ENCODE measurements around the gene EYS. TPM values are rescaled to one million over a fixed set of nuclear protein-coding genes. Genes with fewer than 3 reads are reported as not detected.

EYS gene
- total RNA-seq, 1 experiment from 2014 or later, result not detected

GRCh38 chr6:65098349-65098748, 608.7 kb downstream of the EYS start:
- Histone ChIP-seq H2AFZ (ENCODE audit: low read length) (no peak overlapping the region), H2AK5ac (ENCODE audit: insufficient read length, low read length) (no peak overlapping the region), H3K9ac (ENCODE audit: extremely low read depth, insufficient read length, low read length) (no peak overlapping the region), H4K20me1 (ENCODE audit: control insufficient read depth, insufficient read depth, insufficient read length) (no peaks in the 10 kb centered on the region), H3K23ac (ENCODE audit: insufficient read length, low read depth, low read length) (no peak overlapping the region), H3K14ac (ENCODE audit: insufficient read depth, low read length) (no peak overlapping the region), H2BK20ac (ENCODE audit: low read depth, low read length, poor library complexity, severe bottlenecking) (no peak overlapping the region), H3K27ac (ENCODE audit: insufficient read length, low read depth, low read length) (no peak overlapping the region), H3K18ac (ENCODE audit: insufficient read length, low read depth, low read length) (no peak overlapping the region), H3K9me3 (ENCODE audit: control insufficient read depth, low read depth, low read length) (no peaks in the 10 kb centered on the region), H3K56ac (ENCODE audit: insufficient read length, low read depth, low read length) (no peak overlapping the region), H3K27me3 (ENCODE audit: insufficient read depth, low read length) (no peaks in the 10 kb centered on the region), H3K79me2 (ENCODE audit: insufficient read depth, low read length) (no peaks in the 10 kb centered on the region), H4K91ac (ENCODE audit: insufficient read length, low read depth, low read length) (no peak overlapping the region), H3K4ac (ENCODE audit: low read depth, low read length) (no peak overlapping the region), H3K23me2 (ENCODE audit: insufficient read length, low read depth, low read length, poor library complexity, severe bottlenecking) (no peaks in the 10 kb centered on the region), H3K4me1 (ENCODE audit: insufficient read depth, low read length) (no peaks in the 10 kb centered on the region), H2BK5ac (ENCODE audit: insufficient read length, low read length) (no peak overlapping the region), H2BK120ac (ENCODE audit: low read depth, low read length, poor library complexity, severe bottlenecking) (no peak overlapping the region), H3K4me2 (ENCODE audit: insufficient read depth, insufficient read length, low read length) (no peak overlapping the region), H4K5ac (ENCODE audit: insufficient read length, low read depth, low read length) (no peak overlapping the region), H2BK15ac (ENCODE audit: low read depth, low read length) (no peak overlapping the region), H2BK12ac (ENCODE audit: insufficient read length, low read depth, low read length) (no peak overlapping the region), H3T11ph (ENCODE audit: low read length) (no peak overlapping the region), H4K8ac (replicated peaks; ENCODE audit: insufficient read length, low read depth, low read length) (no peak overlapping the region), H3K79me1 (ENCODE audit: insufficient read depth, low read depth, low read length, poor library complexity, severe bottlenecking) (no peaks in the 10 kb centered on the region)
- no peaks in the 10 kb centered on the region for H3K36me3 Mint-ChIP-seq (ENCODE audit: insufficient read depth in 1 of 3, low read depth in 3 of 3)
- TF ChIP-seq, protein P1, sequence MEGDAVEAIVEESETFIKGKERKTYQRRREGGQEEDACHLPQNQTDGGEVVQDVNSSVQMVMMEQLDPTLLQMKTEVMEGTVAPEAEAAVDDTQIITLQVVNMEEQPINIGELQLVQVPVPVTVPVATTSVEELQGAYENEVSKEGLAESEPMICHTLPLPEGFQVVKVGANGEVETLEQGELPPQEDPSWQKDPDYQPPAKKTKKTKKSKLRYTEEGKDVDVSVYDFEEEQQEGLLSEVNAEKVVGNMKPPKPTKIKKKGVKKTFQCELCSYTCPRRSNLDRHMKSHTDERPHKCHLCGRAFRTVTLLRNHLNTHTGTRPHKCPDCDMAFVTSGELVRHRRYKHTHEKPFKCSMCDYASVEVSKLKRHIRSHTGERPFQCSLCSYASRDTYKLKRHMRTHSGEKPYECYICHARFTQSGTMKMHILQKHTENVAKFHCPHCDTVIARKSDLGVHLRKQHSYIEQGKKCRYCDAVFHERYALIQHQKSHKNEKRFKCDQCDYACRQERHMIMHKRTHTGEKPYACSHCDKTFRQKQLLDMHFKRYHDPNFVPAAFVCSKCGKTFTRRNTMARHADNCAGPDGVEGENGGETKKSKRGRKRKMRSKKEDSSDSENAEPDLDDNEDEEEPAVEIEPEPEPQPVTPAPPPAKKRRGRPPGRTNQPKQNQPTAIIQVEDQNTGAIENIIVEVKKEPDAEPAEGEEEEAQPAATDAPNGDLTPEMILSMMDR (conservative IDR thresholded peaks at IDR 0.05), result no peak
- no peaks in the 10 kb centered on the region for H3K4me1 Mint-ChIP-seq
- no CpG with 5 or more reads among the region's 1 CpG for WGBS (ENCODE audit: extremely low coverage, insufficient read length, low lambda C conversion rate)
- no peaks in the 10 kb centered on the region for H3K9me3 Mint-ChIP-seq
- H3K27me3 Mint-ChIP-seq (ENCODE audit: low read depth), result no peaks in the 10 kb centered on the region
- H3K4me3 Mint-ChIP-seq, result no peak overlapping the region
- no peak for DNase-seq
- H3K27ac Mint-ChIP-seq, result no peak overlapping the region
